Activated B cell treated with CpG ODN at 0.5 μM for 24 hours (primary cell): ENCODE measurements around the gene NDUFS3. TPM values are rescaled to one million over a fixed set of nuclear protein-coding genes. Genes with fewer than 3 reads are reported as not detected.

Source experiments
- ATAC-seq: fragments of 200-7000 bp; cut with Tn5 transposase; one replicate; pipeline ENCODE4 v1.10.0; 2021; ENCODE audit warnings: low read depth, mild to moderate bottlenecking, moderate library complexity
- CTCF ChIA-PET: fragments of 350-600 bp; sonication (Branson Sonifier 250); formaldehyde crosslinking; loops from one replicate; lab custom pipeline; 2021; ENCODE audit warnings: antibody characterized with exemption; lab: Charles Lee
- POLR2A ChIA-PET: fragments of 350-600 bp; sonication (Branson Sonifier 250); formaldehyde crosslinking; loops from one replicate; lab custom pipeline; 2021; ENCODE audit warnings: antibody characterized with exemption; lab: Charles Lee
- DNase-seq: peaks from one replicate; pipeline ENCODE4 v3.0.0; 2022
- H3K27ac Mint-ChIP-seq: one replicate; pipeline ENCODE4 v1.8.0; 2020; ENCODE audit warnings: mixed read lengths
- H3K27me3 Mint-ChIP-seq: one replicate; pipeline ENCODE4 v1.8.0; 2021; ENCODE audit warnings: mixed read lengths
- H3K36me3 Mint-ChIP-seq: one replicate; pipeline ENCODE4 v1.8.0; 2021; ENCODE audit warnings: low read depth, mixed read lengths
- H3K4me1 Mint-ChIP-seq: one replicate; pipeline ENCODE4 v1.8.0; 2021; ENCODE audit warnings: mixed read lengths
- H3K4me3 Mint-ChIP-seq: one replicate; pipeline ENCODE4 v1.8.0; 2020; ENCODE audit warnings: mild to moderate bottlenecking, mixed read lengths
- H3K9me3 Mint-ChIP-seq: one replicate; pipeline ENCODE4 v1.8.0; 2020; ENCODE audit warnings: mixed read lengths
- CTCF ChIP-seq: fragments of 200-600 bp; IDR thresholded peaks from one replicate; pipeline ENCODE4 v1.8.0; 2022; ENCODE audit warnings: antibody characterized with exemption, mild to moderate bottlenecking
- intact Hi-C: fragments of 100-400 bp; cut with micrococcal nuclease; formaldehyde crosslinking; loops from one replicate; pipeline ENCODE4 v1.15.1; 2024
- total RNA-seq: library from RNA; stranded (reverse); gene quantifications from 2 replicates; pipeline ENCODE4 v1.2.3, GENCODE V29; 2022

The NDUFS3 gene
- total RNA-seq, 1 donor from 2014 or later, result 95.9 TPM

GRCh38 chr11:47587039-47587716 is 8.3 kb downstream of the NDUFS3 start:
- intact Hi-C loops, result no loop called here
- Mint-ChIP-seq H3K36me3 (peaks cover 30% of the 10 kb centered on the region), H3K27ac (no peak overlapping the region), H3K9me3 (no peaks in the 10 kb centered on the region), H3K4me3 (no peak overlapping the region), H3K4me1 (peaks cover 3% of the 10 kb centered on the region), H3K27me3 (no peaks in the 10 kb centered on the region)
- ATAC-seq, result no peak
- DNase-seq, result no peak
- no peak for TF ChIP-seq CTCF
- ChIA-PET POLR2A (no interaction called here), CTCF (no interaction called here)

- no peak for DNase-seq
- Mint-ChIP-seq H3K36me3 (peaks cover 24% of the 10 kb centered on the region), H3K27ac (no peak overlapping the region), H3K27me3 (peaks cover 6% of the 10 kb centered on the region), H3K4me1 (peaks cover 6% of the 10 kb centered on the region), H3K9me3 (no peaks in the 10 kb centered on the region), H3K4me3 (no peak overlapping the region)
- TF ChIP-seq CTCF, result no peak
- no peak for ATAC-seq
- ChIA-PET CTCF (no interaction called here), POLR2A (no interaction called here)
- intact Hi-C loops, result no loop called here
Measured at GRCh38 chr11:47587723-47588326, 9.0 kb downstream of the NDUFS3 start.

- H3K9me3 Mint-ChIP-seq, result no peaks in the 10 kb centered on the region
- CTCF ChIA-PET, result no interaction called here
- no peak overlapping the region for H3K27ac Mint-ChIP-seq
- H3K27me3 Mint-ChIP-seq, result peaks cover 16% of the 10 kb centered on the region
- H3K4me1 Mint-ChIP-seq, result peaks cover 15% of the 10 kb centered on the region
- H3K4me3 Mint-ChIP-seq, result no peak overlapping the region
- peaks cover 11% of the 10 kb centered on the region for H3K36me3 Mint-ChIP-seq
- POLR2A ChIA-PET, result no interaction called here
- TF ChIP-seq CTCF, result no peak
- intact Hi-C loops, result no loop called here
- ATAC-seq (no peak), DNase-seq (no peak)
Measured at GRCh38 chr11:47589118-47589517, 10.2 kb downstream of the NDUFS3 start.

GRCh38 chr11:47589584-47589976 is 10.7 kb downstream of the NDUFS3 start:
- Mint-ChIP-seq H3K27ac (no peak overlapping the region), H3K4me1 (peaks cover 17% of the 10 kb centered on the region), H3K27me3 (peaks cover 19% of the 10 kb centered on the region), H3K4me3 (no peak overlapping the region), H3K36me3 (peaks cover 6% of the 10 kb centered on the region), H3K9me3 (no peaks in the 10 kb centered on the region)
- ChIA-PET CTCF (no interaction called here), POLR2A (no interaction called here)
- ATAC-seq (no peak), DNase-seq (no peak)
- intact Hi-C loops, result no loop called here
- no peak for TF ChIP-seq CTCF

GRCh38 chr11:47589977-47590861 is 11.3 kb downstream of the NDUFS3 start:
- ATAC-seq, result no peak
- no peak for TF ChIP-seq CTCF
- H3K4me1 Mint-ChIP-seq, result peaks cover 17% of the 10 kb centered on the region

More at GRCh38 chr11:47589977-47590861, 11.3 kb downstream of the NDUFS3 start:
- no peaks in the 10 kb centered on the region for H3K36me3 Mint-ChIP-seq
- POLR2A ChIA-PET, result no interaction called here
- no peak overlapping the region for H3K27ac Mint-ChIP-seq
- CTCF ChIA-PET, result no interaction called here
- no peak for DNase-seq
- peaks cover 24% of the 10 kb centered on the region for H3K27me3 Mint-ChIP-seq
- H3K9me3 Mint-ChIP-seq, result no peaks in the 10 kb centered on the region
- H3K4me3 Mint-ChIP-seq, result no peak overlapping the region
- intact Hi-C loops, result no loop called here
